Testis (tissue), 3 donors: Measurements from ENCODE around the gene ODAD2. TPM values are rescaled to one million over a fixed set of nuclear protein-coding genes. Genes with fewer than 3 reads are reported as not detected.

Experiments
- DNase-seq: peaks from one replicate; pipeline ENCODE4 v3.0.0-alpha.2; 2019
- H3K27ac ChIP-seq, 2 donors: fragments of 200-600 bp; sonication (generic); one replicate each; pipeline ENCODE4 v1.5.1; 2019
- H3K27me3 ChIP-seq: fragments of 200-600 bp; sonication (generic); one replicate; pipeline ENCODE4 v1.5.1; 2019
- H3K36me3 ChIP-seq: fragments of 200-600 bp; sonication (generic); one replicate; pipeline ENCODE4 v1.5.1; 2017; ENCODE audit warnings: low read depth; ENCODE audit errors: missing control alignments
- H3K4me1 ChIP-seq: fragments of 200-600 bp; sonication (generic); one replicate; pipeline ENCODE4 v1.5.1; 2019
- H3K4me3 ChIP-seq, 2 donors: fragments of 200-600 bp; sonication (generic); one replicate each; pipeline ENCODE4 v1.5.1; 2017 to 2019
- H3K9me3 ChIP-seq: fragments of 200-600 bp; sonication (generic); one replicate; pipeline ENCODE4 v1.5.1; 2017
- POLR2A ChIP-seq: fragments of 450-650 bp; IDR thresholded peaks from one replicate; pipeline ENCODE4 v1.6.1; 2017; ENCODE audit warnings: antibody characterized with exemption, mild to moderate bottlenecking, moderate library complexity
- WGBS, 2 donors: methylation state at CpG; one replicate each; pipeline ENCODE4 v1.1.5; 2018; 5-methylcytosine and 5-hydroxymethylcytosine counted together
- intact Hi-C: fragments of 100-400 bp; cut with DNase I; formaldehyde crosslinking; loops from one replicate; pipeline ENCODE4 v1.15.1; 2023; ENCODE audit warnings: low total_unique reads
- polyA plus RNA-seq: library from polyadenylated mRNA; stranded (reverse); fragments of 350-450 nt; fragmentation: Illumina TruSeq; extraction: RNeasy Lipid Tissue Mini Kit (QIAGEN cat#74804); gene quantifications from one replicate; pipeline ENCODE4 v1.2.3, GENCODE V29; 2014; ENCODE audit warnings: low read depth, low replicate concordance; ENCODE audit not compliant: insufficient read depth
- total RNA-seq, 2 donors: library from RNA; depleted of rRNA; stranded (reverse); fragments of >200 nt; gene quantifications; one replicate each; pipeline ENCODE4 v1.2.3, GENCODE V29; 2016
- TF ChIP-seq, protein P1 (sequence below), 3 experiments: fragments of 450-650 bp in 2 of 3; fragments of 200-600 bp in 1 of 3; sonication (generic) in 1 of 3; IDR thresholded peaks; one replicate each; pipeline ENCODE4 v1.5.1; 2016 to 2019; ENCODE audit warnings: antibody characterized with exemption in 3 of 3, mild to moderate bottlenecking in 2 of 3, moderate library complexity in 1 of 3

The ODAD2 gene
- total and polyA plus RNA-seq, 3 donors from 2014 or later: 28.5 to 75.7 (median 38.7) TPM

GRCh38 chr10:27947540-27947939 lies 51.3 kb downstream of the ODAD2 start:
- no peak for DNase-seq
- WGBS, 2 donors: 73 to 80% methylated on average over 5 of the region's 5 CpGs

GRCh38 chr10:27944005-27944404 lies 54.9 kb downstream of the ODAD2 start:
- H3K27ac ChIP-seq: no peak overlapping the region
- TF ChIP-seq, protein P1, sequence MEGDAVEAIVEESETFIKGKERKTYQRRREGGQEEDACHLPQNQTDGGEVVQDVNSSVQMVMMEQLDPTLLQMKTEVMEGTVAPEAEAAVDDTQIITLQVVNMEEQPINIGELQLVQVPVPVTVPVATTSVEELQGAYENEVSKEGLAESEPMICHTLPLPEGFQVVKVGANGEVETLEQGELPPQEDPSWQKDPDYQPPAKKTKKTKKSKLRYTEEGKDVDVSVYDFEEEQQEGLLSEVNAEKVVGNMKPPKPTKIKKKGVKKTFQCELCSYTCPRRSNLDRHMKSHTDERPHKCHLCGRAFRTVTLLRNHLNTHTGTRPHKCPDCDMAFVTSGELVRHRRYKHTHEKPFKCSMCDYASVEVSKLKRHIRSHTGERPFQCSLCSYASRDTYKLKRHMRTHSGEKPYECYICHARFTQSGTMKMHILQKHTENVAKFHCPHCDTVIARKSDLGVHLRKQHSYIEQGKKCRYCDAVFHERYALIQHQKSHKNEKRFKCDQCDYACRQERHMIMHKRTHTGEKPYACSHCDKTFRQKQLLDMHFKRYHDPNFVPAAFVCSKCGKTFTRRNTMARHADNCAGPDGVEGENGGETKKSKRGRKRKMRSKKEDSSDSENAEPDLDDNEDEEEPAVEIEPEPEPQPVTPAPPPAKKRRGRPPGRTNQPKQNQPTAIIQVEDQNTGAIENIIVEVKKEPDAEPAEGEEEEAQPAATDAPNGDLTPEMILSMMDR (IDR thresholded peaks at IDR 0.05): no peak
- TF ChIP-seq POLR2A: no peak
- H3K27me3 ChIP-seq: no peaks in the 10 kb centered on the region
- intact Hi-C loops: no loop called here
- H3K4me3 ChIP-seq: no peak overlapping the region
- H3K36me3 ChIP-seq: no peaks in the 10 kb centered on the region
- H3K9me3 ChIP-seq: no peaks in the 10 kb centered on the region
- DNase-seq: no peak
- no peaks in the 10 kb centered on the region for H3K4me1 ChIP-seq
- WGBS, 2 donors: 93 to 94% methylated on average over 12 of the region's 12 CpGs

More at GRCh38 chr10:27947540-27947939, 51.3 kb downstream of the ODAD2 start:
- no peaks in the 10 kb centered on the region for H3K9me3 ChIP-seq
- H3K36me3 ChIP-seq: no peaks in the 10 kb centered on the region
- TF ChIP-seq, protein P1 (IDR thresholded peaks at IDR 0.05): no peak
- no peaks in the 10 kb centered on the region for H3K4me1 ChIP-seq
- H3K27me3 ChIP-seq: no peaks in the 10 kb centered on the region
- no peak overlapping the region for H3K27ac ChIP-seq
- intact Hi-C loops: no loop called here
- no peak overlapping the region for H3K4me3 ChIP-seq

DNA sequence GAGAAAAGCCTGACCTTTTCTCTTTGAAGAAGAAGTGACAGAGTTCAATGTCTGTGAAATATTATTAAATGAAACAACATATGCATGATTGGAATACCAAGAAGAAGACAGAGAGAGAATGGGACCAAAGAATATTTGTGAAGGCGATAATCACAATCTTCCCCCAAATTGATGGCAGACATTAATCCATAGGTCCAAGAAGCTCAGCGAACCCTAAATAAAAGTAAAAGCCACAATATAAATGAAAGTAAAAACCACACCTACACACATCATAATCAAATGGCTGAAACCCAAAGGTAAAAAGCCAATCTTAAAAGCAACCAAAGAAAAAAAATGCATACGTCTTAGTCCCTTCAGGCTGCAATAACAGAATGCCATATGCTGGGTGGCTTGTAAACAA lies 84.0 kb downstream of the ODAD2 start:
- Histone ChIP-seq H3K4me1 (no peaks in the 10 kb centered on the region), H3K27me3 (no peaks in the 10 kb centered on the region), H3K4me3 (no peak overlapping the region), H3K27ac (no peak overlapping the region), H3K9me3 (no peaks in the 10 kb centered on the region), H3K36me3 (no peaks in the 10 kb centered on the region)
- no peak for DNase-seq
- no peak for TF ChIP-seq POLR2A
- TF ChIP-seq, protein P1 (IDR thresholded peaks at IDR 0.05): no peak
- intact Hi-C loops: no loop called here
- 94 to 96% methylated on average over 3 of the region's 3 CpGs for WGBS, 2 donors

DNA sequence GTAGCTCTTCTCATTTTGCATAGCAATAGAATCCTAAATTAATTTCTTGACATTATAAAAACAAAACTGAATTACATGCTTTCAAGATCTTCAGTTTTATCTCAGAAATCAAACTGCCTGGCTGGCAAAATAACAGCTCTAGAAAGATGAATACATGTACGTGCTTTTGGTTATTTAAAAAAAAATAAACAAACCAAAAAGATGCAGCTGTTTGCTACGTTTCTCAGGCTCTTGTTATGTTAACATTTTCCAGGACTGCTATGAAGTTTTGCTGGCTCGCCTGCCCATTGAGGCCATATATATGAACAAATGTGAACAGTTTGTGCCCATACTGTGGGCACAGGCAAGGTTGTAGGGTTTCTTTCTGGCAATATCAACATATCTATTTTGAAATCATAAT lies 86.6 kb downstream of the ODAD2 start:
- Histone ChIP-seq H3K27me3 (no peaks in the 10 kb centered on the region), H3K4me1 (no peaks in the 10 kb centered on the region), H3K27ac (no peak overlapping the region), H3K9me3 (no peaks in the 10 kb centered on the region), H3K4me3 (no peak overlapping the region), H3K36me3 (no peaks in the 10 kb centered on the region)
- intact Hi-C loops: no loop called here
- no peak for TF ChIP-seq POLR2A
- TF ChIP-seq, protein P1 (IDR thresholded peaks at IDR 0.05): no peak
- 48 to 72% methylated on average over 3 of the region's 3 CpGs for WGBS, 2 donors
- no peak for DNase-seq

DNA sequence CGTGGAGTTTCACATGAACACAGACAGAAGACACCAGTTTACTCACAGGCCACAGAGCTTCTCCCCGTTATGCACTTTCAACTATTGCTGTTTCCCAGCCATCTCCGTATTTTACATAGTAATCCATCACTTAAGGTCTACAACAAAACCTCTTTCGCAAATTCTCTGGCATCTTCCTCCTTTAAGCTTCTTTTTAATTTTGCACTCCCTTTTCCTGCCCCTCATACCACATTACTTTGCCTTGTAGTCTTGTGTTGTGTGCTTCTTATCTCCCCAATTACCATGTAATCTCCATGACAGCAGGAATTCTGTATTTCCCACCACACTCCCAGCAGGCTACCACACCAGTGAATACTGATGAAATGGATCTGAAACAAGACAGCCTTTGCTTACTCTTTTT lies 87.3 kb downstream of the ODAD2 start:
- WGBS, 2 donors: 46 to 57% methylated on average over 4 of the region's 4 CpGs
- no peaks in the 10 kb centered on the region for H3K9me3 ChIP-seq
- TF ChIP-seq, protein P1 (IDR thresholded peaks at IDR 0.05): no peak
- no peak for TF ChIP-seq POLR2A
- H3K36me3 ChIP-seq: no peaks in the 10 kb centered on the region
- intact Hi-C loops: no loop called here
- DNase-seq: no peak
- no peaks in the 10 kb centered on the region for H3K4me1 ChIP-seq
- H3K27ac ChIP-seq: no peak overlapping the region
- no peak overlapping the region for H3K4me3 ChIP-seq
- no peaks in the 10 kb centered on the region for H3K27me3 ChIP-seq
